Stimulated activated CD4-positive, alpha-beta T cell treated with anti-CD3 and anti-CD28 coated beads, Interleukin-4, amount 100 ng/mL, for 48 hours (primary cell): ENCODE measurements around the gene RNF128.

Source experiments
- DNase-seq, 2 donors: peaks; one replicate each; pipeline ENCODE4 v3.0.0-alpha.2; 2020; ENCODE audit warnings: low read depth in 2 of 2

Gene RNF128

DNA sequence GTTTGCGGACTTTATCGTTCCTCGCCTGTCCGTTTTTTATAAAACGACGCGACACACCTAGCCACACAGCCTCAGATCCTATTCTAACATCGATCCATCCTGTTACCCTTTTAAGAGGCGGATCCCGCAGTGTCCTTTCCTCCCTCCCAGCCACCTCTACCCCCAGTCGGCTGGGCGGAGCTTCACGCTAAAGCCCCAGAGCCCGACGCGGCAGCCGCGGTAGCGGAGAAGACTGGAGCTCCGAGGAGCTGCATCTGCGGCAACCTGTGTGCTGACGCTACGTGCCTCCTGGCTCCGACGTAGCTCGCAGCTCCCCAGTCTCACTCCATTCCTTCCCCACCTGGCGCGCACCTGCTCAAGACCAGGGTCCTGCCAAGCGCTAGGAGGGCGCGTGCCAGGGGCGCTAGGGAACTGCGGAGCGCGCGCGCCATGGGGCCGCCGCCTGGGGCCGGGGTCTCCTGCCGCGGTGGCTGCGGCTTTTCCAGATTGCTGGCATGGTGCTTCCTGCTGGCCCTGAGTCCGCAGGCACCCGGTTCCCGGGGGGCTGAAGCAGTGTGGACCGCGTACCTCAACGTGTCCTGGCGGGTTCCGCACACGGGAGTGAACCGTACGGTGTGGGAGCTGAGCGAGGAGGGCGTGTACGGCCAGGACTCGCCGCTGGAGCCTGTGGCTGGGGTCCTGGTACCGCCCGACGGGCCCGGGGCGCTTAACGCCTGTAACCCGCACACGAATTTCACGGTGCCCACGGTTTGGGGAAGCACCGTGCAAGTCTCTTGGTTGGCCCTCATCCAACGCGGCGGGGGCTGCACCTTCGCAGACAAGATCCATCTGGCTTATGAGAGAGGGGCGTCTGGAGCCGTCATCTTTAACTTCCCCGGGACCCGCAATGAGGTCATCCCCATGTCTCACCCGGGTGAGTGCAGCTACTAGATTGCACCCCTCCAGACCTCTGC is at the start of gene RNF128:
RNF128 (plus strand) TSS at position 217 of the 953 bp plus-strand sequence; CDS start at position 430, 213 bp downstream.
- DNase-seq, result peak; percentile 1 to 4

DNA sequence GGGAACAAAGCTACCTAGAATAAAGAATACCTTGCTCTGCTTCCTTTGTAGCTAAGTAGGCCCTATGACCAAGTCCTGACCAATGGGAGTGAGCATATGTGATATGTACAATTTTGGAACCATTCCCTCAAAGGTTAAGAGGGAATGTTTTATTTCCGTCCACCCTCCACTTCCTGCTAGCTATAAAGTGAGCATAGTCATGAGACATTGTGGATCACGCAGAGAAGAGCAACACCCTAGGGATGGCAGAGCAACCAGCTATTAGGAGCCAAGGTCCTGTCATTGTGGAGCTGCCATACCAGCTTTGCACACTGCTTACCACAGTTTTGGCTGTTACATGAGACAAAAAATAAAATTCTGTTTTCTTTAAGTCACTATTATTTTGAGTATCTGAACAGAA is 45.8 kb upstream of the RNF128 start:
- no peak for DNase-seq

- no peak for DNase-seq
Measured at GRCh38 chrX:106684207-106684606, 42.3 kb upstream of the RNF128 start.

GRCh38 chrX:106692425-106693065 is 34.0 kb upstream of the RNF128 start:
- DNase-seq, result no peak

GRCh38 chrX:106696502-106696901 is 30.0 kb upstream of the RNF128 start:
- DNase-seq, result no peak

- DNase-seq, result no peak
Measured at GRCh38 chrX:106698693-106699092, 27.8 kb upstream of the RNF128 start.

DNA sequence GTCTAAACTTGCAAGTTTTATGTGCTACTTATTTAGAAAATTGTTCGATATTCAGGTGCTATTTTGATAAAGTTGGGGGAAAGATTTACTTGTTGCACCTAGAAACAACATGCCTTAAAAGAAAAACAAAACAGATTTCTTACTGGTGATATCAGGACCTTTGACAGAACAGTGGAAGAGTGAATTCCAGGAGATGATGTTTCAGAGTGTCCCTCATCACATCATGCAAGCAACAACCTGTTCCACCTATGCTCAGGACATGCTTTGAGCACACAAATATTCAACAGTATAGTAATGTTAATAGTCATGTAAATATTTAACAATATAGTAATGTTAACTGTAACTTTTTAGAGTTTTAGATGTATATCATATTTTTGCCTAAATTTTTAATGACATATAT is 23.9 kb upstream of the RNF128 start:
- no peak for DNase-seq

GRCh38 chrX:106706466-106706865 is 20.0 kb upstream of the RNF128 start:
- DNase-seq, result no peak

GRCh38 chrX:106707771-106708454 is 18.6 kb upstream of the RNF128 start:
- no peak for DNase-seq

DNA sequence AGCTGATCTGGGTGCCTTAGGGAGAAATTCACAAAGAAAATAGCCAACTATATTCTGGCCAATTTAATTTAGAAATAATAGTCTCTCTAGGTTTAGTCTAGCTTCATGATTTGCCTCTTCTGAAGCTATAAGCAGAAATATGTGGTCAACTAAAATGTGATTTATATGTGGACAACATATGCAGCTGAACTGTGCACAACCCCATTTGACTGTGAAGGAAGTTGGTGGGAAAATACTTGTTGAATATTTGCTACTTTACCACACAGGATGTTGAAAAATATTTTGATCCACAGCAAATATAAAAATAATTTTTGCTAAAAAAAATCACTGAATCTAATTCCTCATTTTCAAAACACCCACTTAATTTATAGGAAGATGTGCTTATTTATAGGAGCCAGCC is 15.7 kb upstream of the RNF128 start:
- no peak for DNase-seq

DNA sequence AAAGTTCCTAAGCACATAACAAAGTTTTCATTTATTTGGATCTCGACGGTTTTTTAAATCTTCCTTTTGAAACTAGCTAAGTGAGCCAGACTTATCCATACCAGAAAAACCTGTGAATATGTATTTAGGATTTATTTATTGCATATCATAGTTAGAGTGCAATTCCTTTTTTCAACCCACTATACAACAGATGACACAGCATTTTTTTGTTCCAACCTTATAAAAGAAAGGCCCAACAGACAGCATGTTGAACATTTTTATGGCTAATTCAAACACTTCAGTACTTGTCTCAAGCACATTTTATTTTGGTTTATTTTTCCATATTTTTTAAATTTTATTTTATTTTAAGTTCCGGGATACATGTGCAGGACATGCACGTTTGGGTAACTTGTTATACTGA is 15.1 kb upstream of the RNF128 start:
- DNase-seq, result no peak

GRCh38 chrX:106716004-106716403 is 10.5 kb upstream of the RNF128 start:
- DNase-seq, result no peak

DNA sequence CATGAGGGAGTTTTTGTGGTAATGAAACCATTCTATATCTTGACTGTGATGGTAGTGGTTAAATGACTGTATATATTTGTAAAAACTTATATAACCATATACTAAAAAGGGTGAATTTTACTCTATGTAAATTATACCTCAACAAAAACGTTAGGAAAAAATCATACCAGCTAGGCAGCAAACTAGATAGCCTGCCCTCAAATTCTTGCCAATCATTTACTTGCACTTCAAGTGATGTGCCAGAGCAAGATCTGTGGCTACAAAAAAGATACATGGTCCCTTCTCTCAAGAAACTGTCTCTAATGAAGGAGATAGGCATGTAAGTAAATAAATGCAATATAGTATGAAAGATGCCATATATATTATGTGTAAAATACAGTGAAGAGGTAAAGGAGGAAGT is 10.0 kb upstream of the RNF128 start:
- no peak for DNase-seq

DNA sequence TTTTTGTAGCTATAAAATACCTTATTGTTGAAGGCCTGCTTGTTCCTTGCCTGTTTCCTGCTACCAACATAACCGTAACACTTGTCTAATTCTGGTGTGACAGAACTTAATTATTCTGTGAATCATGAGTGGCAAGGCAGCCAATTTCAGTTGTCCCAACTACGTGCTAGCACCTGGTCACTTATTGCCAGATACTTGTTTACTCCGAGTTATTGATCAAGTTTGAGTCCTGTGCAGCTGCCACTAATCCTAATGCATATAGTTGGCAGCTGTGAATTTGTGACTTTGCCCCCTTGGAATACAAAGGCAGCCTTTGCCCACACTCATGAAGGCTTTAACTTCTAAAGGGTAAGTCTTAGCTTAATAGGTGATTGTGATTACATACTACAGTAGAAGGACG is 7.8 kb upstream of the RNF128 start:
- no peak for DNase-seq

DNA sequence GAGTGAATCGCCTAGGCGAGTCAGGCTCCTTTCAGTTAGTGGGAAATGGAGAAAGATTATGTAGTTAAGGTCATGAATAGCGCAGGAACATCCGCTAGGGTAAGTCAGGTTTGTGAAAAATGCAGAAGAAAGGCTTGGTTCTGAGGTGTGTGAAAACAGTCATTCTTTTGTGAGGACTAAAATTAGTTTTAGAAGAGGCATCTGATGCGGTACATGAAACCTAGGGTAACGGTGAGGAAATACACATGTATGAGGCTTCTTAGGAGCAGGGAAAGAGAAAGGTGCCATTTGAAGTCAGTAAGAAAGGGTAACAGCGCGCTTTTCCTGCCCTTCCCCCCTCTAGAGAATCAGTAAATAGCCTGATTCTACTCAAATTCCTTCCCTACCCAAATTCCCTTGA is 570 bp upstream of the RNF128 start:
- no peak for DNase-seq

DNA sequence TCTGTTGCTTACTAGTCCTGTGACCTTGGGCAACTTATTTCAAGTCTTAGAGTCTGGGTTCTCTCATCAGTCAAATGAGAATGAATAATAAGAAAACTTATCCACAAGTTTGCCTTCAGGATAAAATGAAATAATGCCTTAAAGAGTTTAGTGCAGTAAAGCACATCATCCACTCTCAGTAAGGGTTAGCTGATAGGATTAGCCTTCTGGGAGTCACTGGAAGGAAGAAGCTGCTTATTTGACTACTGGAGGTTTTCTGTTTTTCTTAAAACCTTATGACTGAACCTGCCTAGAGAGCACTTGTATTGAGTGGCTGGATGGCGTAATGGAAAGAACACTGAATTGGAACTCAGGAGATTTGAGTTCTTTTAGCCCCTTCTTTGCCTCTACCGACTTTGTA is 1.8 kb downstream of the RNF128 start:
- no peak for DNase-seq

DNA sequence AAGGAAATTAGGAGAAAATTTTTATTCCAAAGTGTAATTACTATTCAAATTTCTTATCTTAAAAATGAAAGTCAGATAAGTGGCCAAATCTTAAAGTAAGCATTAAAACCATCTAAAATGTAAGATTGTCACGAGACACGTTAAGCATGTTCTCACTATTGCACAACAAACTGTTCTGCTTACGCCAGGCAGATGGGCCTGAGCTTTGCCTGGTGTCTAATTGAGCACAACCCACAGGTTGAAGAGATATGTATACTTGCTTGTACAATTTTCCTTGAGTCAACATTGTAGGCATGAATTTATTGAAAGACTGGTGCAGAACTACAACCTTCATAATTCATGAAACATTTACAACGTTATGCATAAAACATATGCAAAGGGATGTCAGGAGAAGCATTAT is 3.9 kb downstream of the RNF128 start:
- no peak for DNase-seq

DNA sequence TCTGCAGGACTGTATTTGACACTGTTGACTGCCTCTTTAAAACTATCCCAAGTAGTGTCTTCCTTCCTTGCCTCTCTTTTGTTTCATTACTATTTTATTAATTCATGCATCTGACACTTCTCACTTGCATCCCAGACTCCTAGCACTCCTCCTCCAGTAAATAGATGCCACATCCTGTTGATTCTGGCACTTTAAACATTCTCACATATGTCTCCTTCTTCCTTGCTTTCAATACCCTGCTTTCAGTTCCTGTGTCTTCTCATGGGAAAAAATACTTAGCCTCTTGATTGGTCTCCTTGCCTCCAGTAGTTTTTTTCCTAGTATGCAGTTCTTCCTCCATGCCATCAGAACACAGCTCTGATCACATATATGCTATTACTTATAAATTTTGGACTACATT is 5.1 kb downstream of the RNF128 start:
- DNase-seq, result no peak

GRCh38 chrX:106734827-106735226 is 8.3 kb downstream of the RNF128 start:
- DNase-seq, result no peak

GRCh38 chrX:106740193-106740780 is 13.8 kb downstream of the RNF128 start:
- DNase-seq, result no peak

DNA sequence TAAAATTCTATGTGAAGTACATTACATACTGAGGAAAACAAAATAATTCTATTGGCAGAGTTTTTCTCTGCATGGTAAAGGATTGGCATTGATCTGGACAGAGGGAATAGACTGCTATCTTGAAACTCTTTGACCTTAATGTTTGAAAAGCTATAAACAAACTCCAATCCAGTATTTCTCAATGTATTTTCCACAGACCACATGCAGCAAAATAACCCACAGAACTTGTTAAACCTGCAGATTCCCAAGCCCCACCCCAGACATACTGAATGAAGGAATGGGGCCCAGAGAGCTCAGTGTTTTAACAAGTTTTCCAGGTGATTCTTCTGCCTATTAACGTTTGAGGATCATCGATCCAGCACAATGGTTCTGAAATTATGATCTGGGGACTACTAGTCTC is 15.7 kb downstream of the RNF128 start:
- no peak for DNase-seq

DNA sequence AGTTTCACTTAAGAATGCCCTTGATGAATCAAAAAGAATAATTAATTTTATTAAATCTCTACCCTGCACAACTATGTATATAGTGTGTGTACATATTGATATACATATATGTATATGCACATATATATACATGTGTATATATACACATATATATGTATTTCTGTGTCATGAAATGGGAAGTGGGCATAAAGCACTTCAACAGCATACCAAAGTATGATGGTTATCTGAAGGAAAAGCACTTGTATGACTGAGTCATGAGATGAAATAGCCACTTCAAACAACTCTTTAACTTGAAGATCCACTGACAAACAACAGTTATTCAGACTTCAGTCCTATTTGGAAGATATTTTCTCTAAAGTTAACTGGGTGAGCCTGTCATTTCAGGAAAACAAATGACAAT is 16.3 kb downstream of the RNF128 start:
- DNase-seq, result no peak
